AG04449 (cell line): ENCODE results near the gene HEPACAM2.

Experiments used
- CTCF ChIA-PET: fragments of 350-600 bp; formaldehyde crosslinking; extraction: SDS; loops from one replicate; lab custom pipeline; 2021; ENCODE audit warnings: antibody characterized with exemption; lab: Yijun Ruan, JAX
- POLR2A ChIA-PET: fragments of 400-600, 350-600 bp; formaldehyde crosslinking; extraction: SDS; loops from one replicate; lab custom pipeline; 2020; ENCODE audit warnings: antibody characterized with exemption, inconsistent platforms; lab: Yijun Ruan, JAX
- DNase-seq: peaks from one replicate; pipeline ENCODE4 v3.0.0-alpha.2; 2010; ENCODE audit warnings: low read depth, low spot score
- H3K4me3 ChIP-seq: 2 replicates; pipeline ENCODE4 v1.5.1; 2011; ENCODE audit warnings: low read depth, mild to moderate bottlenecking, control low read depth, low read length
- CTCF ChIP-seq: IDR thresholded peaks from one replicate; pipeline ENCODE4 v1.5.1; 2011; ENCODE audit warnings: mild to moderate bottlenecking, moderate library complexity, low read length, control low read depth, inconsistent platforms; ENCODE audit not compliant: insufficient read depth; ENCODE audit errors: missing control alignments

The HEPACAM2 gene

GRCh38 chr7:93164766-93165165, 61.5 kb downstream of the HEPACAM2 start:
- H3K4me3 ChIP-seq: no peak overlapping the region
- TF ChIP-seq CTCF: no peak
- DNase-seq: no peak
- POLR2A ChIA-PET: no interaction called here
- CTCF ChIA-PET: no interaction called here

GRCh38 chr7:93161181-93161762, 65.0 kb downstream of the HEPACAM2 start:
- ChIA-PET POLR2A (no interaction called here), CTCF (no interaction called here)
- H3K4me3 ChIP-seq: no peak overlapping the region
- no peak for TF ChIP-seq CTCF
- DNase-seq: no peak

DNA sequence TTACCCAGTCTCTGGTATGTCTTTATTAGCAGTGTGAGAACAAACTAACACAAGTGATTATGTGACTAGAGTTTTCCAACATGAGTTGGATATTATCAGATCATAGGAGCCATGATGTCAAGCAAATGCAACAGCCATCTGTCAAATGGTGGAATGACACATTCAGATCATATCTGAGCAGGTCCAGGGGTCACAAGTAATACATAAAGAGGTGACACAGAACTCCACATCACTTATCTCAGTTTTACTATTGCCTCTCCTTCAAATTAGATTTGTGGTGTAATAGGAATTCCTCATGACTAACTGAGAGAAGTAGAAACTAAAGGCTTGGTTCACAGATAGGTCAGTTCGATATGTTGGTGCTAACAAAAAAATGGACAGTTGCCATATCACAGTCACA, 65.9 kb downstream of the HEPACAM2 start:
- no peak for TF ChIP-seq CTCF
- CTCF ChIA-PET: no interaction called here

DNA sequence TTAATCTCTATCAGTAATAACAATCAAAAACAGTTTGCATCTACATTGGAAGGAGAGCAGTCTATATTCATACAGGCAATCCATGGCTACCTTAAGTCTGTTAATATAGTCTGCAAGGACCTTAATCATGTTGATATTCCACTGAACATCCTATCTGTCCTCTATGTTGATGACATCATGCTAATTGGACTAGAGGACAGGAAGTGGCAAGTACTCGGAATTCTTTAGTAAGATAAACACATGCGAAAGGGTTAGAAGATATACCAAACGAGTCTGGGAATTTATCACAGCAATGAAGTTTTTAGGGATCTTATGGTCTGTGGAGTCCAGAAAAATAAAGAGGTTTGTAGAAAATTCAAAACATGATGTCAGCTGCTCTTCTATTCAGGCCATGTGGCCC, 66.8 kb downstream of the HEPACAM2 start:
- no peak for TF ChIP-seq CTCF
- DNase-seq: no peak
- POLR2A ChIA-PET: no interaction called here
- CTCF ChIA-PET: no interaction called here
- H3K4me3 ChIP-seq: no peak overlapping the region

More for the DNA sequence above, 65.9 kb downstream of the HEPACAM2 start:
- no peak overlapping the region for H3K4me3 ChIP-seq
- no peak for DNase-seq
- POLR2A ChIA-PET: no interaction called here

GRCh38 chr7:93156884-93157283, 69.4 kb downstream of the HEPACAM2 start:
- no peak for DNase-seq
- ChIA-PET POLR2A (no interaction called here), CTCF (interaction anchor here (0.8 to 1.5 kb wide), 2 partner anchors 10 to 14 kb away, joined by 3 read pairs; no protein-coding TSS in a partner anchor)
- no peak overlapping the region for H3K4me3 ChIP-seq
- no peak for TF ChIP-seq CTCF

DNA sequence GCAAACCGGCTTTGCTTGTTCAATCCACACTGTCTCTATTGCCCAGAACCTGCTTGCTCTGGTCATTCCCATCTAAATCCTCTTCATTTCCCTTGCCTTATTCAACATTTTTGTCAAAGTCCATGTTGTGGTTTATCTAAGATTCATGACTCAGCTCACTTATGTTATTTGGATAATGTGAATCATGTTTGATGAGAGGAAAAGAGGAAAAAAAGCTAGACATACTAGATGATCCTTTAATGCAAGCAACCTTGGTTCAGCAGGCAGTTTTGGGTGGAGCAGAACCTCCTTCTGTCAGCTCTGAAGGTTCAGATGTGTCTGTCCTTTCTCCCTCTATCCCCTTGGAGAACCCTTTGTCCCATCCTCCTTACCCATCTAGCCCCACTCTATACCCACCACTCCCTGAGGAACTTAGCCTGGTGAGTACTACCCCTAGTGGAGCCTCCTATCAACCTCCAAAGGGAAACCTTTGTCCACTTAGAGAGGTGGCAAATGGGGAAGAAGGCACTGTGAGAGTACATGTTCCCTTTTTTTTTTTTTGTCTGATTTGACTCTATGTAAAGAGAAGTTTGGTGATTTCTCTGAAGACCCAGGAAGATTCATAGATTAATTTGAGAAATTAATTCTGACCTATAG, 76.0 kb downstream of the HEPACAM2 start:
- CTCF ChIA-PET: no interaction called here
- TF ChIP-seq CTCF: no peak
- H3K4me3 ChIP-seq: no peak overlapping the region
- POLR2A ChIA-PET: no interaction called here
- DNase-seq: no peak
